A172 (cell line): ENCODE results near the gene MIEF1. TPM values are rescaled to one million over a fixed set of nuclear protein-coding genes. Genes with fewer than 3 reads are reported as not detected.
A peak's percentile ranks its signal among the peaks of the same experiment; 100 is the strongest.

Experiments used
- DNase-seq: peaks from one replicate; pipeline ENCODE4 v3.0.0-alpha.2; 2015; ENCODE audit warnings: low spot score
- total RNA-seq: library from RNA; depleted of rRNA; stranded (reverse); fragments of >200 nt; shearing (Covaris generic); gene quantifications from 2 replicates; pipeline ENCODE4 v1.2.3, GENCODE V29; 2014; rRNA removed

MIEF1 gene
- total RNA-seq, 1 experiment from 2014 or later, result 15.8 TPM

DNA sequence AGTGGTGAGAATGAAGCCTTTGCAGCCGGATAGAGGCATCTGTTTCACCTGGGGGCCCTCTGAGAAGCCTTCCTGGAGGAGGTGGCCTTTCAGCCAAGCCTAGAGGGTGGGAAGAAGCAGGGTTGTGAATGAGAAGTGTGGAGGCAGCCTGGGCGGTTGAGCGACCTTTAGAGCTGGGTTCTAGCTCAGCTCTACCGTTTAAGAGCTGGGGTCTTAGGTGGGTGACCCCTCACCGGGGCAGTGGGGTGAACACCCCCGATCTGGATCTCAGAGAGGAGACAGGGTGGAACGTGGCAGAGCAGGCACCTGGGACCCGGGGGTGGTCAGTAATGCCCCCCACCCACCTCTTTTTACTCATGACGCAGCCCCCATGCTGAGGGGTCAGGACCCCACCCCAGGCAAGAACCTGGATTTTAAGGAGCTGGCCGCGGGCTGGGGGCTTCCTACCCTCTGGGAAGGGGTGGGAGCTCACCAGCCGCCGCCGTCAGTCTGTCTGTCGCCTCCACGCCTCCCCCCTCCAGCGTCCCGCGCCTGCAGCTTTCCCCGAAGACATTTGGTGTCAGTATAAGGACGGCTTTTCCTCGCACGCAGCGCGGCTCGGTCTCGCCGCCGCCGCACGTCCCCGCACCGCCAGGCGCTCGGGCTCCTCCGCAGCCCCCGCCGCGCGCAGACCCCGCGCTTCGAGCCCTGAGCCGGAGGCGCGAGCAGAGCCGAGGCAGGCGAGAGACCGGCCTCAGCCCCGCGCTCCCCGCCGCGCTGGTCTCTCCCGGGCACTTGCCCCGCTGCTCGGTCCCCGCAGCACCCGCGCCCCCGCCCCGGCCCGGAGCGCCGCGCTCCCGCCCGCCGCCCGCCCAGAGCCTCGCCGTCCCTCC, 55.1 kb downstream of the MIEF1 start:
- DNase-seq, result no peak

DNA sequence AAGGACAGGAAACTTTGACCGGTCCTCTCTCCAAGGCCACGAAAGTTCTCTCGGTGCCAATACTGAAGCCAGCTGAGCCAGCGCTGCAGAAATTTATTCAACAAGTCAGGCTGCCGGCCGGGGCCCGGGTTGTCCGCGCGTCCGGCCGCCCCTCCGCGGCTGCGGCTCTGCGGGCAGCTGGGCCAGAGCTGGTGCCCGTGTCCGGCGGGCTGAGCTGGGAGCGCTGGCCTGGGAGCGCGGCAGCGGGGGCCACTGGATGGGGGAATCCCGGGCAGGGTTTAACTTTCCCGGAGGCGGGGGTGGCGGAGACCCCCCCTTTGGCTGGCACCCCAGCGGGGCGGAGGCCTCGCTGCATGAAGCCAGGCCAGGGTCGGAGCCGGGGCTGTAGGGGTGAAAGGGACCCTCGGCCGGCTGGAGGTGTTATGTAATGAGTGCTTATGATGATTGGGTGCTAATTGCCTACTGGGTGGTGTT, 56.2 kb downstream of the MIEF1 start:
- DNase-seq, result no peak

DNA sequence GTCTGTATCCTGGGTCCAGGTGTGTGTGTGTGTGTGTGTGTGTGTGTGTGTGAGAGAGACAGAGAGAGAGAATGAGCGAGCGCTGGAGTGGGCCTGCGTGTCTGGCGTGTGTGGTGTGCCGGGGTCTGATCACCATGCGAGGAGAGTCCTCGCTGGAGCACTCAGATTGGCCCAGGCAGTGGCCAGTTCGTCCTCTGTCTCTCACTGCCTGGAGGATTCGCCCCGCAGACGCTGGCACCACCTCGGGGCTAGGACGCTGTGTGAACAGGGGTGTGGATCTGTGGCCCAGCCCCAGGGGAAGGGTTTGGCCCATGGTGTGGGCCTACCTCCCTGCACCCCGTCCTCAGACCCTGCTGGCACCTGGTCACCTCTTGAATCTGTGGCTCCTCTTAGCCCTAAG, 56.9 kb downstream of the MIEF1 start:
- no peak for DNase-seq

DNA sequence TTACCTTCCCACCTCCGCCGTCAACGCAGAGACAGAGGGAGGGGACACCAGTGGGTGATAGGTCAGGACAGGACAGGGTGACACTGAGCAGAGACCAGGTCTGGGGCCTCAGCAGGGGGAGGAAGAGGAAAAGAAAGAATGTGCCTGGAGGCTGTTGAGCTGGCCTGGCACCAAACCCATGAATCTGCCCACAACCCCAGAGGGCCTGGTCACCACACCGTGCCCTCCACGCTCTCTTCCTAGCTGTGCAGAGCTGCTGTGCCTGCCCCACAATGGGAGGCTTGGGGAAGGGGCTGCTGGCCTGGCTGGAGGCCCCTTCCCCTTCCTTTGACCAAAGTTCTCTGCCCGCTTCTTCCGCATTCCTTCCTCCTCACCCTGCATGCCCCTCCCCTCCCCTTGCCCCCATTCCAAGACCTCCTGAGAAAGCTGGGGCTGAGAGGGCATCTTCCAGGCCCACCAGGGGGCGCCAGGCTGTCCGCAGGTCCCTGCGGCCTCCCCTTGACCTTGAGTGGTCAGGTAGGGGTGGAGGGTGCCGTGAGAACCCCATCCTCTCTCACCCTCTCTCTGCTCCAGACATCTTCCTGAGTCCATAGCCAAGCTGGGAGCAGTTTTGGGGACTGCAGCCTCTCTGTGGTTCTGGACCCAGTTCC, 57.5 kb downstream of the MIEF1 start:
- DNase-seq, result peak; percentile 33

DNA sequence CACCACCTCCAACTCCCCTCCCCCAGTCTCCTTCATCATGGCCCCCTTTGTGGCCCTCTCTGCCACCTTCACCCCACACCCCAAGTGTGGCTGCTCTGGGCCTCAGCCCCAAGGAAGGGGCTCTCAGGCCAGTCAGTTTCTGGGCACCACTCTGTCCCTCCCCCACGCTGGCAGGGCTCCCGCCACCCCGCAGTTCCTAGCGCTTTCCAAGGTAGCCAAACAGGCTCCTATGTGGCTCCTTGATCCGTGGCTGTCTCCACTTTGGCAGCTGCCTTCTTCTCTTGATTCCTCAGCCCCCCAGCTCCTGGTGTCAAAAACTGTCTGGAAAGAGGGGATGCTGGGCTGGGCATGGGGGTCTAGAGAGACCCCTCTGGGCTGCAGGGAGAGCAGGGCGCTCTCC, 58.0 kb downstream of the MIEF1 start:
- no peak for DNase-seq

DNA sequence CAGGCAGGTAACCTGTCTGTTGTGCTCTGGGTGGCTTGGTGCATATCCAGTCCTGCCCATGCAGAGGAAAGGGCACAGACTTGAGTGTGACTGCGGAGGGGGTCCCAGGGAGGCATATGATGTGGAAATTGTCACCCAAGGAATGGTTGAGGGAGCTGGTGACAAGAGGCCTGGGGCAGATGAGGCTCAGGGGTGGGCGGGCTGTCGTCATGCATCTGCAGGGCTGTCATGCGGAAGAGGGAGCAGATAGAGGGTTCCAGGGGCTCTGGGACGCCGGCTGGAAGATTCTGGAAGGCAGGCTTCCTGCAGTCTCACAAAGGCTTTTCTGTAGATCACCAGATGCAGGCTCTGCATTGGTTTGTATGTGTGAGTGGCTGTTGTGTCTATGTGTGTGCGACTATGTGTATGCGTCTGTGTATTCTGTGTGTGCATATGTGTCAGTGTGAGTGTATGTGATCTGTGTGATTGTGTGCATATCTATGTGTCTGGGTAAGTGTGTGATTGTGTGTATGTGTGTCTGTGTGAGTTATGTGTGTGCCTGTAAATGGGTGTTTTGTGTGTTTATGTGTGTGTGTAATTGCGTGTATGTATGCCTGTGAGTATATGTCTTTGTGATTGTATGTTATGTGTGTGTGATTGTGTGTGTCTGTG, 60.9 kb downstream of the MIEF1 start:
- DNase-seq, result no peak

DNA sequence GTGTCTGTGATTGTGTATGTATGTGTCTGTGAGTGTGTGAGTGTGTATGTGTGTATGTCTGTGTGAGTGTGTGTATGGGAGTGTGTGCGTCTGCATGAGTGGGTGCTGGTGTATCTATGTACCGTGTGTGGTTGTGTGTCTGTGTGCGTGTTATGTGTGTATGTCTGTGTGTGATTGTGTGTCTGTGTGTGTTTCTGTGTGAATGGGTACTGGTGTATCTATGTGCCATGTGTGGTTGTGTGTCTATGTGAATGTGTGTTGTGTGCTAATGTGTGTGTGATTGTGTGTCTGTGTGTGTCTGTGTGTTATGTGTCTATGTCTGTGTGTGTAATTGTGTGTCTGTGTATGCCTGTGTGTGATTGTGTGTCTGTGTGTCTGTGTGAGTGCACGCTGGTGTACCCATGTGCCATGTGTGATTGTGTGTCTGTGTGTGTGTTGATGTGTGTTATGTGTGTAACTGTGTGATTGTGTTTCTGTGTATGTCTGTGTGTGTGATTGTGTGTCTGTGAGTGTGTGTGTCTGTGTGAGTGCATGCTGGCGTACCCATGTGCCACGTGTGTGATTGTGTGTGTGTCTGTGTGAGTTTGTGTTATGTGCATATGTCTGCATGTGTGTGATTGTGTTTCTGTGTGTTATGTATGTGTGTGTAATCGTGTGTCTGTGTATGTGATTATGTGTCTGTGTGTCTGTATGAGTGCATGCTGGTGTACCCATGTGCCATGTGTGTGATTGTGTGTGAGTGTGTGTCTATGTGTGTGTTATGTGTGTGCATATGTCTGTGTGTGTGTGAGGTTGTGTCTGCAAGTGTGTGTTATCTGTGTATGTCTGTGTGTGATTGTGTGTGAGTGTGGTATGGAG, 61.7 kb downstream of the MIEF1 start:
- no peak for DNase-seq

DNA sequence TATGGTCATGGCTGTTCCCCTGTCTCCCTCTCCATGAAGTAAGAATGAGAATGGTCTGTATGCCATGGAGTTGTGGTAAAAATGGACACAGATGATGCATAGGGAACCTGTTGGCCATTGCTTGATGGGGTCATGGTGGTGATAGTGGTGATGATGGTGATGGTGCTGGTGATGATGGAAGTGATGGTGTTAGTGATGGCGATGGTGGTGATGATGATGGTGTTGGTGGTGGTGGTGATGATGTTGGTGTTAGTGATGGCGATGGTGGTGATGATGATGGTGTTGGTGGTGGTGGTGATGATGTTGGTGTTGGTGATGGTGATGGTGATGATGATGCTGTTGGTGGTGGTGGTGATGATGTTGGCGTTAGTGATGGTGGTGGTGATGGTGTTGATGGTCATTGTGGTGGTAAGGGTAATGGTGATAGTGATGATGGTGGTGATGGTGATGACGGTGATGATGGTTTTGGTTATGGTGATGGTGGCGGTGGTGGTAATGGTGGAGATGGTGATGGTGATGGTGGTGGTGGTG, 63.4 kb downstream of the MIEF1 start:
- no peak for DNase-seq

DNA sequence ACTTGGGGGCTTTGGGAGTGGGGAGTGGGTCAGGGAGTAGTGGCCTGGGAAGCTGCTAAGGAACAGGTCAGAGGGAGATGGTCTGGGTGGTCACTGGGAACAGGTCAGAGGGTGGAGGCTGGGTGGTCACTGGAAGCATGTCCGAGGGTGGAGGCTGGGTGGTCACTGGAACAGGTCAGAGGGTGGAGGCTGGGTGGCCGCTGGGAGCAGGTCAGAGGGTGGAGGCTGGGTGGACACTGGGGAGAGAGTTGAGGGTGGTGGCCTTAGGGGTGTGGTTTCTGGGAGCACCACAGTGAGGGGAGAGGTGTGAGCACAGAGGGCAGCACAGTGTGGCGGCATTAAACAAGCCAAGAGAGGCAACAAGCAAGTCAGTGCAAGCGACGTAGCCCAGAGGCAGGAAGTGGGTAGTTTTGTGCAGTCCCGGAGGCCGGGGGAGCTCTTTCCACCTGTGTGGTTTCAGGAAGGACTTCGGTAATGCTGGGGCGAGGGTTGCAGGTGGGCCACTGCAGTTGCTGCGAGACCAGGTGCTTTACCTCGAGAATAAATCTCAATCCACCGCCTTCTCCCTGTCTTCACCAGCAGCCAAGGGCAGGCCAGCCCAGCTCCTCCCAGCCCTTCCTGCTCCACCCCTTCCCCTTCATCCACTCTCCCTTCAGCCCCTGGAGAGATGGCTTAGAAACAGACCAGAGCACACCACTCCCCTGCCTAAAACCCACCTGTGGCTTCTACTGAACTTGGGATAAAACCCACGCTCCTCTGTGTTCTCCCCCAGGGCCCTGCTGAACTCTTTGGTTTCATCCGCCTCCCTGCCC, 65.3 kb downstream of the MIEF1 start:
- no peak for DNase-seq

Other genes starting within 250 kb of the MIEF1 start
- 867 and 969 TPM in 2 replicates for gene RPL3, start 182.7 kb upstream of the MIEF1 start, total RNA-seq
- 2.4 and 2.9 TPM in 2 replicates for gene SYNGR1, start 152.3 kb upstream of the MIEF1 start, total RNA-seq
- 5.8 and 6.3 TPM in 2 replicates for gene TAB1, start 102.5 kb upstream of the MIEF1 start, total RNA-seq
- gene MGAT3, start 45.3 kb upstream of the MIEF1 start, total RNA-seq, result 1.3 and 3.1 TPM in 2 replicates
- 90.9 and 114 TPM in 2 replicates for gene ATF4, start 18.3 kb downstream of the MIEF1 start, total RNA-seq
- 81.4 and 87.3 TPM in 2 replicates for gene RPS19BP1, start 30.5 kb downstream of the MIEF1 start, total RNA-seq
- gene CACNA1I, start 68.5 kb downstream of the MIEF1 start, total RNA-seq, result 0.02 and 0.05 TPM in 2 replicates